ENCODE results near the gene THRB.

GRCh38 chr3:24492971-24493551 is 1.6 kb downstream of the THRB start:
- no peak for TF ChIP-seq PHF8 (IDR thresholded peaks at IDR 0.05; ENCODE audit: borderline replicate concordance, low read depth)
- no peak for TF ChIP-seq CTCF (IDR thresholded peaks at IDR 0.05)
- TF ChIP-seq KDM5A (IDR thresholded peaks at IDR 0.05), result no peak
- no peak for TF ChIP-seq CBX8 (IDR thresholded peaks at IDR 0.05)
- no peak for TF ChIP-seq FOXS1 (CRISPR knock-in tag; IDR thresholded peaks at IDR 0.05)
- TF ChIP-seq RNF2 (IDR thresholded peaks at IDR 0.05; ENCODE audit: borderline replicate concordance, low read depth), result no peak
- TF ChIP-seq SMC3 (IDR thresholded peaks at IDR 0.05), result no peak
- TF ChIP-seq POLR2A (IDR thresholded peaks at IDR 0.05; ENCODE audit: low read length), result no peak
- no peak for TF ChIP-seq FOSL2 (IDR thresholded peaks at IDR 0.05)
- TF ChIP-seq FOSL2 (CRISPR knock-in tag; IDR thresholded peaks at IDR 0.05), result no peak
- TF ChIP-seq JUNB (IDR thresholded peaks at IDR 0.05), result no peak
- TF ChIP-seq EP300 (IDR thresholded peaks at IDR 0.05), result no peak
- TF ChIP-seq RCOR1 (IDR thresholded peaks at IDR 0.05; ENCODE audit: low read depth, low read length), result no peak
